SK-N-MC (cell line): ENCODE results near the gene MRPL43.
"Not testable (repeated sequence)": the region's sequence is repeated elsewhere in the genome, so short reads cannot be mapped to it uniquely, and the experiment has no call there.

Experiments used
- DNase-seq: peaks from one replicate; pipeline ENCODE4 v3.0.0-alpha.2; 2011; ENCODE audit warnings: low read depth, low spot score
- H3K27ac ChIP-seq: fragments of 200-600 bp; sonication (generic); 2 replicates; pipeline ENCODE4 v1.5.1; 2016; ENCODE audit warnings: mixed run types
- H3K36me3 ChIP-seq: fragments of 200-600 bp; sonication (generic); 2 replicates; pipeline ENCODE4 v1.6.1; 2017; ENCODE audit warnings: antibody characterized with exemption, low read length, mixed read lengths; ENCODE audit not compliant: insufficient read depth
- H3K4me3 ChIP-seq: fragments of 200-600 bp; sonication (generic); 2 replicates; pipeline ENCODE4 v1.5.1; 2016
- H3K9ac ChIP-seq: fragments of 200-600 bp; sonication (generic); 2 replicates; pipeline ENCODE4 v1.8.0; 2017; ENCODE audit warnings: mixed run types, mixed read lengths; ENCODE audit not compliant: insufficient read length
- H3K9me3 ChIP-seq: fragments of 200-600 bp; sonication (generic); 2 replicates; pipeline ENCODE4 v1.6.1; 2017; ENCODE audit warnings: low read depth, mild to moderate bottlenecking, antibody characterized with exemption, low read length, moderate library complexity, mixed read lengths
- EZH2 ChIP-seq: fragments of 200-600 bp; sonication (generic); IDR thresholded peaks from one replicate; pipeline ENCODE4 v1.6.1; 2017; ENCODE audit warnings: antibody characterized with exemption
- FOXP2 ChIP-seq: optimal IDR thresholded peaks from 2 replicates; pipeline ENCODE3; 2011; ENCODE audit warnings: mild to moderate bottlenecking, moderate library complexity; ENCODE audit not compliant: insufficient read depth; ENCODE audit errors: extremely low read length, control extremely low read depth
- POLR2AphosphoS5 ChIP-seq: IDR thresholded peaks from 2 replicates; pipeline ENCODE4 v1.6.1; 2012; ENCODE audit warnings: mild to moderate bottlenecking, low read depth, low read length, borderline replicate concordance

Gene MRPL43

DNA sequence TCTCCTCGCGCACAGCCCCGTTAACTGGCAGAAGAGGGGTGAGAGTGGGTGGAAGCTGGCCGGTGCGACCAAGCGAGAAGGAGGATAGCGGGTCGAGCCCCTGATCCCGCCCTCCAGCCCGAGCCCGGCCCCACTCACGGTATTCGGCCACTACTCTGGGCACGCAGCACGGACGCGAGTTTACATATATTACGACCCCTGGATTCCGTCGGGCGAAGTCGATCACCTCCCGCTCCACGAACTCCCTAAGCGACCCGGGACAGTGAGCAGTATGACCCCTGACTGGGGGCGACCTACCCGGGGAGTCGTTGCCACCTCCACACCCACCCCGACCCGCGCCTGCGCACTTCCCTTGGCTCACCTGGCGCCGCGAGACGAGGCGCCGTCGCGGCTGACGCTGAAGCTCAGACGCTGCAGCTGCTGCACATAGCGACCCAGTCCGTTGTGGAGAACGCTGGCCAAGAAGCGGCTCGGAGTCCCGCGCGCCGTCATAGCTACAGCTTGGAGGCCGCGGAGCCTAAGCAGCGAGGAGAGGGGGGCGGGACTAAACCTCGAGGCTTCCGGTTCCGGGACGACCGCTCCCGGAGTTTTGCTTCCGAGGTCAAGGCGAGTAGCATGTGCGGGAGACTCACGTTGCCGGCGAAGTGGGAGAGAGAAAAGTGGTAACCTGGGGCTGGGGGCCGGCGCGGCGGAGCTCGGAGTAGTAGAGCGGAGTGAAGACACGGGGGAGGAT lies at the start of gene MRPL43, which contains the start of gene TWNK:
TSS of gene MRPL43 (minus strand) at position 546 of the 733 bp plus-strand sequence. CDS start at position 492, 54 bp downstream.
TSS of gene TWNK (plus strand) at position 592 of the 733 bp plus-strand sequence. CDS start 668 bp downstream, outside the sequence.
- H3K4me3 ChIP-seq = peak within 1 kb of the TSS; percentile 90
- no peak for TF ChIP-seq EZH2
- TF ChIP-seq POLR2AphosphoS5 = peak; percentile 73; the same call in 1 of the 2 replicates
- peak within 1 kb of the TSS; percentile 92 for H3K9ac ChIP-seq
- H3K36me3 ChIP-seq = peaks cover 27% of the 10 kb centered on the region
- H3K27ac ChIP-seq = no peak within 1 kb of the TSS
- H3K9me3 ChIP-seq = no peaks in the 10 kb centered on the region
- DNase-seq = peak; percentile 12

DNA sequence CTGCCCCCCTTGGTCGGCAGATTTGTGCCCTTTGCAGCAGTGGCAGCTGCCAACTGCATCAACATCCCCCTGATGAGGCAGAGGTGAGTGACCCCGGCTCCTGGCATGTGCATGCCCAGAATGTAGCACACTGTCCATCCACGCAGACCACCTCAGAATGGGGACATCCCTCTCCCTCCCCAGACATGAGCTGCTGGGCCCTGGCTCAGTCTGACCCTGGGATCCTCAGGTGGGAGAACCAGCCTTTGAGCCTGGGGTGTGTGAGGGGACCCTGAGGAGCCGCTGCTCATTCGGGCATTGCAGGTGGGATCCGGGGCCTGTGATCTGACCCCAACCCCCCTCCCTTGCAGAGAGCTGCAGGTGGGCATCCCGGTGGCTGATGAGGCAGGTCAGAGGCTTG lies 49.4 kb upstream of the MRPL43 start:
- H3K27ac ChIP-seq = no peak overlapping the region
- no peaks in the 10 kb centered on the region for H3K36me3 ChIP-seq
- no peaks in the 10 kb centered on the region for H3K9me3 ChIP-seq
- no peak overlapping the region for H3K4me3 ChIP-seq
- no peak overlapping the region for H3K9ac ChIP-seq
- TF ChIP-seq POLR2AphosphoS5 (no peak), FOXP2 (no peak), EZH2 (no peak)
- no peak for DNase-seq

DNA sequence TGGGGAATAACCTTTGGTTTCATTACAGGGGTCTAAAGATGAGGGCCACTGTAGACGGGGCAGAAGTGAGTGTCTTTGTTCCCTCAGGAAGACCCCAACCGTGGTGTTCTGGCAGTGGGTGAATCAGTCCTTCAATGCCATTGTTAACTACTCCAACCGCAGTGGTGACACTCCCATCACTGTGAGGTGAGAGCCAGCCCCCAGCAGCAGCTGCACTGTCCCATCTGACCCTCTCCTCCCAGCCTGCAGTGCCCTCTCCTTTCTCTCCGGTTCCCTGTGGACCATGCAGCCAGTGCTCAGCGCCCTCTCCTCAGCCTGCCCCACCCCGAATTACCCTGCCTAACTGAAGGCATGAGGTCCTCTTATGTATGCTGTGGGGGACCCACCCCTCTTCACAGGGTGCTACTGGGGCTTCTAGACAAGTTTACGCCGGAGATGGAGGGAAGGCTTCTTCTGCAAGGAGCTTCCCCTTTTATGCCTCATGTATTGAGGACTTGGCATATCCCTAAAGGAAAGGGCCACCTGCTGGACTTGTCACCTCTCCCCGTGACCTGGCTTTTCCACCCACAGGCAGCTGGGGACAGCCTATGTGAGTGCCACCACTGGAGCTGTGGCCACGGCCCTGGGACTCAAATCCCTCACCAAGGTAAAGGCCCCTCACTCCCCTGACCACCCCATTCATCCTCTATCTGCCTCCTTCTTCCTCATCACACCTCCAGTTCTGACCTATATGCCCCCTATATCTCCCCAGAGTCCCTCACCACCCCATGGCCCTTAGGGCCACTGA lies 48.8 kb upstream of the MRPL43 start:
- Histone ChIP-seq H3K27ac (no peak overlapping the region), H3K9ac (no peak overlapping the region), H3K4me3 (no peak overlapping the region), H3K9me3 (no peaks in the 10 kb centered on the region), H3K36me3 (no peaks in the 10 kb centered on the region)
- TF ChIP-seq EZH2 (no peak), FOXP2 (no peak), POLR2AphosphoS5 (no peak)
- DNase-seq = no peak

DNA sequence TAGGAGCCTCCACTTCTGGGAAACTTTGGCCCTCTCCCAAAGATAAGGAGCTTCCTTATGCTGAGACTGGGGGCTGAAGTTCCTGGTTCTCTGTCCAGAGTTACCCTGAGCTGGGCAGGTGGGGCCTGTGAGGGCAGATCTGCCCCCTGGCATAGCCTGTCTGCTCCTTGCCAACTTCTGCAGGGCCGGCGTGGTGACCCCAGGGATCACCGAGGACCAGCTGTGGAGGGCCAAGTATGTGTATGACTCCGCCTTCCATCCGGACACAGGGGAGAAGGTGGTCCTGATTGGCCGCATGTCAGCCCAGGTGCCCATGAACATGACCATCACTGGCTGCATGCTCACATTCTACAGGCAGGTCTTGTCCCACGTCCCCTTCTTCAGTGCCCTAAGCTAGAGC lies 48.0 kb upstream of the MRPL43 start:
- H3K36me3 ChIP-seq = no peaks in the 10 kb centered on the region
- DNase-seq = no peak
- H3K4me3 ChIP-seq = no peak overlapping the region
- H3K27ac ChIP-seq = no peak overlapping the region
- H3K9me3 ChIP-seq = no peaks in the 10 kb centered on the region
- TF ChIP-seq EZH2 (no peak), POLR2AphosphoS5 (no peak), FOXP2 (no peak)
- H3K9ac ChIP-seq = no peak overlapping the region

DNA sequence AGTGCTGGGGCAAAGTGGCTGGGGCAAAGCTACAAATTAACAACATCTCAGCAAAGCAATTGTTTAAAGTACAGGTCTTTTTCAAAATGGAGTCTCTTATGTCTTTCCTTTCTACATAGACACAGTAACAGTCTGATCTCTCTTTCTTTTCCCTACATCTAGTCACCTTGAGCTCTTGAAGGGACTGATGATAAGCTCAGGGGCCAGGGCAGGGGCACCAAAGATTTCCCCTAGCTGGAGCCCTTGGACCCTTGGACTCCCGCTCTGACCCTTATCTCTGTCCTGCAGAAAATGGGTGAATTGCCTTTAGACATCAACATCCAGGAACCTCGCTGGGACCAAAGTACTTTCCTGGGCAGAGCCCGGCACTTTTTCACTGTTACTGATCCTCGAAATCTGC lies 47.1 kb upstream of the MRPL43 start:
- not testable (repeated sequence) for DNase-seq, H3K36me3 ChIP-seq, H3K9ac ChIP-seq, H3K4me3 ChIP-seq, H3K27ac ChIP-seq, H3K9me3 ChIP-seq

DNA sequence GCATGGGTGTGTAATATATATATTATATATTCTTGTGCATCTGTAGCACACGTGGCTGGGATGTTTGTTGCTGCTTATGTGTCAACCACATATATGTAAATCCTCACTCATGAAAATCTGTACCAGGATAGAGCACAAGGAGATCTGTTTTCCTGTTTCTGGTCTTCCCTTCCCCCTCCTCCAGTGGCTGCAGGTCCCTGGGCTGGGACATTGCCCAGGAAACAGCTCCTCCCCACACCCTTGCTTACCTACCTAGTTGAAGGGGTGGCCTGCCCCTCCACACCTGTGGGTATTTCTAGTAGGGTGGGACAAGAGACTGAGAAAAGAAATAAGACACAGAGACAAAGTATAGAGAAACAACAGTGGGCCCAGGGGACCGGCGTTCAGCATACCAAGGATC lies 46.0 kb upstream of the MRPL43 start:
- TF ChIP-seq FOXP2 = no peak
- TF ChIP-seq POLR2AphosphoS5 = no peak
- TF ChIP-seq EZH2 = no peak
- Histone ChIP-seq H3K9me3 (no peaks in the 10 kb centered on the region), H3K27ac (no peak overlapping the region), H3K4me3 (no peak overlapping the region), H3K9ac (no peak overlapping the region), H3K36me3 (no peaks in the 10 kb centered on the region)
- no peak for DNase-seq

DNA sequence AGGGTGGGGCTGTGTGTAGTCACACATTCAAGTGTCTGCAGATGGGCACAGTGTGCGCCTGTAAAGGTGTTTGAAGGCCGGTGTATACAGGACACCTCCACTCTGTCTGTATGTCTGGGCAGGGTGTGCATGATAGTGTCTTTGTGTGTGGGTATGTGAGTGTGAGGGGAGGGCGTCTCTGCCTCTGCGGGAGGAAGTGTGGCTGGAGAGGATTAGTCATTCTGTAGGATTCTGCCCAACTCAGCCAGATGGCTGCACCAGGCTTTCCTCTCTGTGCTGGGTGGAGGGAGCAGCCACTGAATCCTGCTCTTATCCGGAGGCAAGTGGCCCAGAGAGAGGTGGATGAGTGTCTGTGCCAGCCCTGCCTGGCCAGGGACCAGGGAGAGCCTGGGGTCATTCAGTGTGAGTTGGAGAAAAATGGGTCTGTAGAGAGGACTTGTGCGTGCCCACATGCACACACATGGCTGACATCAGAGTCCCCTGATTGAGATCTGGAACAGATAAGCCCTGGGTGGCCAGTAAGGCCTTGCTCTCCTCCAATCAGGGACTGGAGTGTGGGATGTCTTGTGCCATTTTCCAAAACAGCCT lies 45.4 kb upstream of the MRPL43 start:
- Histone ChIP-seq H3K27ac (no peak overlapping the region), H3K9me3 (no peaks in the 10 kb centered on the region), H3K4me3 (peak overlapping the region; percentile 75), H3K36me3 (no peaks in the 10 kb centered on the region), H3K9ac (no peak overlapping the region)
- TF ChIP-seq POLR2AphosphoS5 (no peak), FOXP2 (no peak), EZH2 (no peak)
- no peak for DNase-seq

DNA sequence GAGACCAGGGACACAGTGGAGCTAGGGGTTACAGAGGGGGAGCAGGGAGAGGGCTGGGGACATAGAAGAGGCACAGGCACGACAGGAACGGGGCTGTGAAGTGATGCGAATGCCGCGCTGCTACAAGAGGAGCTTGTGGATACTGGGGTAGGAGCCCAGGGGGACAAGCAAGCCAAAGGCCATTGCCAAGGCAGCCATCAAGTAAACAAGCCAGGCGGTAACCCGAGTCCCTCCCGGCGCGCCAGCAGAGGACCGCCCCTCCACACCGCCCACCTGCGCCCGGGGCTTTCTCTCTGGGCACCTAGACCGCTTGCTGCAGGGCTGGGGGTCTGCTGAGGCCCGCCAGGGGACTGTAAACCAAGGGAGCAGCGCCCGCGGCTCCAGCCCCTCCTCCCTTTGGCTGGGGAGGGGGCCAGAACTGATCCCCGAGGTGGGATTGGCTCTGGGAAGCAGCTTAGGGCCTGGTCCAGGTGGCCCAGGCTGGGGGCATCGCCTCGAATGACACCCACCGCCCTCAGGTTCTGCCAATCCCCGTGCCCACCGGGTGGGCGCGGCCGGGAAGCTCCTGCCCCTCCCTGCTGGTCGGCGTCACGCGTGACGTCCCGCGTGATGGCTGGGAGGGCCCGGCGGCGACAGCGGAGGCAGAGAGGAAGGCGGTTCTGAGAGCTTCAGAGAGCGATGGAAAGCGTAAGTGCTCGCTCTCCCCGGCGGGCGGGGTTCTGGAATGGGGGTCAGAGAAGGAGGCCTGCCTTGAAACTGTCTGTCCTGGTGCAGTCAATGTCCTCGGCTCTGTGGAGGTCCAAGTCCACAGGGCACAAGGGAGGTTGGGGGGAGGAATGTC lies 44.7 kb upstream of the MRPL43 start:
- H3K36me3 ChIP-seq = no peaks in the 10 kb centered on the region
- H3K9ac ChIP-seq = no peak overlapping the region
- no peak for TF ChIP-seq POLR2AphosphoS5
- TF ChIP-seq EZH2 = no peak
- TF ChIP-seq FOXP2 = no peak
- no peak for DNase-seq
- H3K27ac ChIP-seq = no peak overlapping the region
- H3K9me3 ChIP-seq = no peaks in the 10 kb centered on the region
- H3K4me3 ChIP-seq = peak overlapping the region; percentile 75
